Spleen (tissue), 11 donors: ENCODE results near the gene GRM3. TPM values are rescaled to one million over a fixed set of nuclear protein-coding genes. Genes with fewer than 3 reads are reported as not detected.

Experiments
- DNase-seq: peaks from one replicate; pipeline ENCODE4 v3.0.0-alpha.2; 2020
- H3K27ac ChIP-seq, 8 donors: fragments of 200-600 bp; sonication (generic) in 7 of 8; 1 replicate in 4 of 8; 2 replicates in 4 of 8; pipeline versions ENCODE4 v1.5.0 to v1.8.0; 2016 to 2021; ENCODE audit warnings: inconsistent platforms in 4 of 8, mild to moderate bottlenecking in 4 of 8, moderate library complexity in 1 of 8
- H3K27me3 ChIP-seq, 7 donors: fragments of 200-600 bp; sonication (generic) in 6 of 7; replicated peaks in 1 of 7; 1 replicate in 4 of 7; 2 replicates in 3 of 7; pipeline versions ENCODE4 v1.5.0 to v1.8.0; 2016 to 2021; ENCODE audit warnings: inconsistent platforms in 3 of 7, mild to moderate bottlenecking in 1 of 7
- H3K36me3 ChIP-seq, 6 donors: fragments of 200-600 bp; sonication (generic) in 5 of 6; 1 replicate in 4 of 6; 2 replicates in 2 of 6; pipeline versions ENCODE4 v1.5.0 to v1.8.0; 2016 to 2021; ENCODE audit warnings: inconsistent platforms in 2 of 6
- H3K4me1 ChIP-seq, 6 donors: fragments of 200-600 bp; sonication (generic) in 5 of 6; 1 replicate in 3 of 6; 2 replicates in 3 of 6; pipeline versions ENCODE4 v1.5.0 to v1.8.0; 2016 to 2021; ENCODE audit warnings: inconsistent platforms in 3 of 6
- H3K4me3 ChIP-seq, 8 donors: fragments of 200-600 bp; sonication (generic) in 7 of 8; 1 replicate in 4 of 8; 2 replicates in 4 of 8; pipeline versions ENCODE4 v1.5.0 to v1.8.0; 2016 to 2021; ENCODE audit warnings: inconsistent platforms in 4 of 8, mild to moderate bottlenecking in 4 of 8, moderate library complexity in 2 of 8
- H3K9me3 ChIP-seq, 8 donors: fragments of 200-600 bp; sonication (generic) in 7 of 8; 1 replicate in 4 of 8; 2 replicates in 4 of 8; pipeline versions ENCODE4 v1.5.0 to v1.8.0; 2016 to 2021; ENCODE audit warnings: inconsistent platforms in 4 of 8
- CTCF ChIP-seq, 11 experiments: fragments of 200-600 bp in 7 of 11; fragments of 450-650 bp in 4 of 11; sonication (generic) in 4 of 11; IDR thresholded peaks in 8 of 11; conservative IDR thresholded peaks in 3 of 11; 1 replicate in 7 of 11; 2 replicates in 4 of 11; pipeline versions ENCODE4 v1.4.0 to v1.8.0; 2016 to 2021; ENCODE audit warnings: antibody characterized with exemption in 11 of 11, inconsistent platforms in 4 of 11, mild to moderate bottlenecking in 1 of 11
- POLR2A ChIP-seq, 3 donors: fragments of 450-650 bp; IDR thresholded peaks; one replicate each; pipeline ENCODE4 v1.5.1; 2017; ENCODE audit warnings: antibody characterized with exemption in 3 of 3, mild to moderate bottlenecking in 1 of 3
- POLR2AphosphoS5 ChIP-seq, 3 donors: sonication (generic); formaldehyde crosslinking; IDR thresholded peaks; one replicate each; pipeline ENCODE4 v1.5.1; 2017; ENCODE audit warnings: antibody characterized with exemption in 3 of 3
- WGBS, 5 donors: extraction: QIAGEN DNeasy Blood & Tissue Kit in 3 of 5; methylation state at CpG; one replicate each; pipeline versions ENCODE4 v1.1.5 to v1.1.7; 2013 to 2018; 5-methylcytosine and 5-hydroxymethylcytosine counted together
- intact Hi-C: fragments of 100-400 bp; cut with DNase I; formaldehyde crosslinking; loops from one replicate; pipeline ENCODE4 v1.15.0; 2023; ENCODE audit warnings: low total_unique reads
- polyA plus RNA-seq, 3 donors: library from polyadenylated mRNA; stranded (reverse); fragments of 200-250 nt; gene quantifications; one replicate each; pipeline ENCODE4 v1.2.1, GENCODE V29; 2013
- total RNA-seq, 7 donors: library from RNA; depleted of rRNA in 3 of 7; stranded (reverse); fragments of >200 nt in 3 of 7; fragmentation: NEBNext Ultra II Directional in 4 of 7; extraction: Animal tissue kit (Norgen Biotek cat#: 25700) in 4 of 7; gene quantifications; one replicate each; pipeline versions ENCODE4 v1.1.0 to v1.2.1, GENCODE V29; 2016 to 2021
- donor health status: healthy with polysubstance abuse.
- donor health status: DM: no; HTN: no; CAD: no; lungs with moderate emphysema.
- donor health status: DM: no; HTN: no; CAD: no.
- donor health status: Bipolar disorder and iron deficiency.
- donor health status: healthy.
- donor health status: DM: no; HTN: no; CAD: no.
- donor health status: DM: yes; HTN: yes; CAD: no.

GRM3 gene
- total and polyA plus RNA-seq, 10 donors: 0.21 to 0.37 TPM; not detected in 8

- H3K4me3 ChIP-seq: no peak overlapping the region
- H3K36me3 ChIP-seq: no peaks in the 10 kb centered on the region
- intact Hi-C loops: no loop called here
- TF ChIP-seq POLR2A (IDR thresholded peaks at IDR 0.05): no peak
- no peak for TF ChIP-seq POLR2AphosphoS5 (IDR thresholded peaks at IDR 0.05)
- no peak for TF ChIP-seq CTCF (IDR thresholded peaks at IDR 0.05 in 8 of 11, conservative IDR thresholded peaks at IDR 0.05 in 3 of 11)
- WGBS, 5 donors: 42 to 77% (median 68%) methylated on average over 7 of the region's 7 CpGs
- no peaks in the 10 kb centered on the region for H3K4me1 ChIP-seq
- H3K27ac ChIP-seq: no peak overlapping the region
- no peaks in the 10 kb centered on the region for H3K27me3 ChIP-seq
- no peak for DNase-seq
- no peaks in the 10 kb centered on the region for H3K9me3 ChIP-seq
These were observed 105.4 kb downstream of the GRM3 start for GRCh38 chr7:86748843-86749719.

DNA sequence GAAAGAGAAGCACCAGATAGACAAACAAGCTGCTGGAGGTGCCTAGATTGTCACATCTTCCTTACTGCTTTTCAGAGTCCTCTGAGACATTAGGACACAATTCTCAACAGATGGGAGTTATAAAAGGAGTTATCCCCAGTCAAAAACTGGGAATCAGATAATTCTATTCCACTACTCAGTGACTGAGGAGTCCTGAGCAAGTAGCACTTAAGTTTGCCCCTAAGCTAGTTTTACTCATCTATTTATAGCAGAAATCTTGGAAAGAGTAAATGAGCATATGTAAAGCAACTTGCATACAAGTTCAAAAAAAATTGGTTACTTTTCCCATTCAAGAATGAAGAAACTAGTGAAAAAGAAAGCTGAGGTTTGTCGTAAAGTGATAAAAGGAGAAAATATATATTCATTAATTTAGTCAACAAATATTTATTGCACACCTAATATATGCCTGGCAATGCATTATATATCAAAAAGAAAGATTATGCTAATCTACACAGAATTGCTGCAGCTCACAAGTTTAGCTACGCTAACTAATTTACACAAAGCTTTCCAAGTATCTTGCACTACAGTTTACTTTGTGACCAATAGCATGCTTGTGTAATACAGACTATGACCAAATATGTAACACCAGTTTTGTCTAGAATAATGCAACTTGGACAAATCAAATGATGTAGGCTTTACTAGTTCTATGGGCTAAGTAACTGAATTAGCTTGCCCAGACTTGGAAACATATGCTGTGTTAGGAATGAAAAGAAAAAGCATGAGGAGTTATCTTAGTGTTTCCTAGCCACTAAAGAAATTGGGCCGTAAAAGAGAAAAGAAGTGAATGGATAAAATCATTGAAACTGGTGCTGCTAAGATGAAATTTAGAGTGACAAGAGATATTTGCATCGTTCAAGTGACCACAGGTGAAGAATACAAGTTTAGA lies 106.3 kb downstream of the GRM3 start:
- Histone ChIP-seq H3K9me3 (no peaks in the 10 kb centered on the region), H3K4me3 (no peak overlapping the region), H3K27ac (no peak overlapping the region), H3K27me3 (no peaks in the 10 kb centered on the region), H3K36me3 (no peaks in the 10 kb centered on the region), H3K4me1 (no peaks in the 10 kb centered on the region)
- no peak for DNase-seq
- WGBS, 5 donors: 85 to 94% (median 91%) methylated on average over 4 of the region's 4 CpGs
- no peak for TF ChIP-seq POLR2AphosphoS5 (IDR thresholded peaks at IDR 0.05)
- TF ChIP-seq CTCF (IDR thresholded peaks at IDR 0.05 in 8 of 11, conservative IDR thresholded peaks at IDR 0.05 in 3 of 11): no peak
- intact Hi-C loops: loop anchor here (10.0 kb wide), 1 partner anchor 65 kb away; no protein-coding TSS in a partner anchor

DNA sequence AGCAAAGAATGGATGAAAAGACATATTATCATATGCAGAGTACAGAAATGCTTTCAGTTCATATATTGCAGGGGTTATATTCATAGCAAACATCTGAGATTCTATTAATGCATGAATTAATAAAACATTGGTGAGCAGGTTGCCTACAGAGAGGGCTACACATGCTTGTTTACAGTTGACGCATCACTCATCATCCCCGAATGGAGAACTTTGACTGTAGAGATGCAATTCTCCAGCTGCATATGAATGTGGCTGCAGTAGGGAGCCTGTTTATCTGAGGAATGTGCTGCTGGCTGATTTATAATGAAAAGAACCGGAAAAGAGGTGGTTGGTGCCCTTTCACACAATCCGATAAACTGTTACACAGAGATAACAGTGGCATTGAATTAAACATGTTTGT lies 116.5 kb downstream of the GRM3 start:
- Histone ChIP-seq H3K36me3 (no peaks in the 10 kb centered on the region), H3K27me3 (no peaks in the 10 kb centered on the region), H3K9me3 (no peaks in the 10 kb centered on the region), H3K27ac (no peak overlapping the region), H3K4me1 (no peaks in the 10 kb centered on the region), H3K4me3 (no peak overlapping the region)
- no peak for TF ChIP-seq POLR2A (IDR thresholded peaks at IDR 0.05)
- no peak for TF ChIP-seq POLR2AphosphoS5 (IDR thresholded peaks at IDR 0.05)
- TF ChIP-seq CTCF (IDR thresholded peaks at IDR 0.05 in 8 of 11, conservative IDR thresholded peaks at IDR 0.05 in 3 of 11): no peak
- 38 to 39% (median 39%) methylated on average over 4 of the region's 4 CpGs for whole genome bisulfite sequencing, 5 donors
- intact Hi-C loops: no loop called here
- no peak for DNase-seq

- Histone ChIP-seq H3K36me3 (no peaks in the 10 kb centered on the region), H3K27me3 (no peaks in the 10 kb centered on the region), H3K4me3 (no peak overlapping the region), H3K9me3 (no peaks in the 10 kb centered on the region), H3K4me1 (no peaks in the 10 kb centered on the region), H3K27ac (no peak overlapping the region)
- no peak for TF ChIP-seq POLR2AphosphoS5 (IDR thresholded peaks at IDR 0.05)
- TF ChIP-seq POLR2A (IDR thresholded peaks at IDR 0.05): no peak
- TF ChIP-seq CTCF (IDR thresholded peaks at IDR 0.05 in 8 of 11, conservative IDR thresholded peaks at IDR 0.05 in 3 of 11): no peak
- 75 to 91% (median 82%) methylated on average over 2 of the region's 2 CpGs for WGBS, 5 donors
- DNase-seq: no peak
- intact Hi-C loops: no loop called here
These were observed 118.4 kb downstream of the GRM3 start for GRCh38 chr7:86762129-86762528.
